NCI-H2227 (cell line): ENCODE measurements around the gene PSMD1.
"Not testable (repeated sequence)": the region's sequence is repeated elsewhere in the genome, so short reads cannot be mapped to it uniquely, and the experiment has no call there.

ENCODE experiments used
- DNase-seq: peaks from one replicate; lab custom pipeline; 2025; ENCODE audit not compliant: unreplicated experiment; lab: John Stamatoyannopoulos, UW

Gene PSMD1

GRCh38 chr2:231182513-231182899 lies 125.8 kb downstream of the PSMD1 start:
- no peak for DNase-seq

GRCh38 chr2:231183851-231184250 lies 127.2 kb downstream of the PSMD1 start:
- DNase-seq: no peak

GRCh38 chr2:231184319-231184718 lies 127.7 kb downstream of the PSMD1 start:
- DNase-seq: no peak

- no peak for DNase-seq
These were observed 128.5 kb downstream of the PSMD1 start for GRCh38 chr2:231185050-231185725.

- DNase-seq: no peak
These were observed 129.2 kb downstream of the PSMD1 start for GRCh38 chr2:231185886-231186285.

GRCh38 chr2:231186325-231186724 lies 129.7 kb downstream of the PSMD1 start:
- no peak for DNase-seq

- no peak for DNase-seq
These were observed 131.3 kb downstream of the PSMD1 start for GRCh38 chr2:231187736-231188505.

GRCh38 chr2:231188506-231189170 lies 132.0 kb downstream of the PSMD1 start:
- DNase-seq: no peak

GRCh38 chr2:231189171-231189530 lies 132.5 kb downstream of the PSMD1 start:
- no peak for DNase-seq

GRCh38 chr2:231189571-231190495 lies 133.2 kb downstream of the PSMD1 start:
- DNase-seq: no peak

GRCh38 chr2:231190531-231191197 lies 134.0 kb downstream of the PSMD1 start:
- DNase-seq: no peak

- peak; percentile 35 for DNase-seq
These were observed 135.5 kb downstream of the PSMD1 start for GRCh38 chr2:231191896-231192872.

GRCh38 chr2:231193216-231193615 lies 136.5 kb downstream of the PSMD1 start:
- no peak for DNase-seq

GRCh38 chr2:231196592-231196991 lies 139.9 kb downstream of the PSMD1 start:
- DNase-seq: no peak

- not testable (repeated sequence) for DNase-seq
These were observed 140.5 kb downstream of the PSMD1 start for GRCh38 chr2:231197196-231197595.

- DNase-seq: peak; percentile 35
These were observed 141.1 kb downstream of the PSMD1 start for GRCh38 chr2:231197706-231198290.

GRCh38 chr2:231198291-231199173 lies 141.9 kb downstream of the PSMD1 start, which contains the start of gene ARMC9:
Gene ARMC9 (plus strand): TSS chr2:231198631. CDS start chr2:231206239, 7,608 bp downstream.
- peak; percentile 93 for DNase-seq

- no peak for DNase-seq
These were observed 142.6 kb downstream of the PSMD1 start for GRCh38 chr2:231199219-231199618.
